Measurements from ENCODE around the gene TRIB2. TPM values are rescaled to one million over a fixed set of nuclear protein-coding genes. Genes with fewer than 3 reads are reported as not detected.
A peak's percentile ranks its signal among the peaks of the same experiment; 100 is the strongest.

The TRIB2 gene
- total RNA-seq, 1 donor = 28.9 TPM

DNA sequence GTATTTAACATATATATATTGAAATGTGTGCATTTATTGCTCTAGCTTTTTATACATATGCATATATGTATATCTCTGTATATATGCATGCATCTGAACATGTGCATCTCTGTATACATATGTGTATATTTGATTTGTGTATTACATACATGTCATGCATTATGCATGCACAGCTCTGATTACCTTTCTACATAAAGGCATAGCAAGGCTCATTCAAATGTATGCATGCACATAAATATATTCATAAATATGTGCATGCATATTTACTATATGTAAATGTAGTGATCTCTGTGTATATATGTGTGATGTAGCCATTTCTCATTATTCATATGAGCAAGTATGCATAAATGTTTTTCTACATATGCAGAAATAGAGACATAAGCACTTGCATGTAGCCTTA is 64.6 kb downstream of the TRIB2 start:
- TF ChIP-seq, protein P1, sequence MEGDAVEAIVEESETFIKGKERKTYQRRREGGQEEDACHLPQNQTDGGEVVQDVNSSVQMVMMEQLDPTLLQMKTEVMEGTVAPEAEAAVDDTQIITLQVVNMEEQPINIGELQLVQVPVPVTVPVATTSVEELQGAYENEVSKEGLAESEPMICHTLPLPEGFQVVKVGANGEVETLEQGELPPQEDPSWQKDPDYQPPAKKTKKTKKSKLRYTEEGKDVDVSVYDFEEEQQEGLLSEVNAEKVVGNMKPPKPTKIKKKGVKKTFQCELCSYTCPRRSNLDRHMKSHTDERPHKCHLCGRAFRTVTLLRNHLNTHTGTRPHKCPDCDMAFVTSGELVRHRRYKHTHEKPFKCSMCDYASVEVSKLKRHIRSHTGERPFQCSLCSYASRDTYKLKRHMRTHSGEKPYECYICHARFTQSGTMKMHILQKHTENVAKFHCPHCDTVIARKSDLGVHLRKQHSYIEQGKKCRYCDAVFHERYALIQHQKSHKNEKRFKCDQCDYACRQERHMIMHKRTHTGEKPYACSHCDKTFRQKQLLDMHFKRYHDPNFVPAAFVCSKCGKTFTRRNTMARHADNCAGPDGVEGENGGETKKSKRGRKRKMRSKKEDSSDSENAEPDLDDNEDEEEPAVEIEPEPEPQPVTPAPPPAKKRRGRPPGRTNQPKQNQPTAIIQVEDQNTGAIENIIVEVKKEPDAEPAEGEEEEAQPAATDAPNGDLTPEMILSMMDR (IDR thresholded peaks at IDR 0.05; ENCODE audit: insufficient read depth, low read depth, low read length) = no peak
- no peak overlapping the region for H3K4me3 ChIP-seq (ENCODE audit: low read depth, low read length)
- no peak for DNase-seq (ENCODE audit: low read depth)

DNA sequence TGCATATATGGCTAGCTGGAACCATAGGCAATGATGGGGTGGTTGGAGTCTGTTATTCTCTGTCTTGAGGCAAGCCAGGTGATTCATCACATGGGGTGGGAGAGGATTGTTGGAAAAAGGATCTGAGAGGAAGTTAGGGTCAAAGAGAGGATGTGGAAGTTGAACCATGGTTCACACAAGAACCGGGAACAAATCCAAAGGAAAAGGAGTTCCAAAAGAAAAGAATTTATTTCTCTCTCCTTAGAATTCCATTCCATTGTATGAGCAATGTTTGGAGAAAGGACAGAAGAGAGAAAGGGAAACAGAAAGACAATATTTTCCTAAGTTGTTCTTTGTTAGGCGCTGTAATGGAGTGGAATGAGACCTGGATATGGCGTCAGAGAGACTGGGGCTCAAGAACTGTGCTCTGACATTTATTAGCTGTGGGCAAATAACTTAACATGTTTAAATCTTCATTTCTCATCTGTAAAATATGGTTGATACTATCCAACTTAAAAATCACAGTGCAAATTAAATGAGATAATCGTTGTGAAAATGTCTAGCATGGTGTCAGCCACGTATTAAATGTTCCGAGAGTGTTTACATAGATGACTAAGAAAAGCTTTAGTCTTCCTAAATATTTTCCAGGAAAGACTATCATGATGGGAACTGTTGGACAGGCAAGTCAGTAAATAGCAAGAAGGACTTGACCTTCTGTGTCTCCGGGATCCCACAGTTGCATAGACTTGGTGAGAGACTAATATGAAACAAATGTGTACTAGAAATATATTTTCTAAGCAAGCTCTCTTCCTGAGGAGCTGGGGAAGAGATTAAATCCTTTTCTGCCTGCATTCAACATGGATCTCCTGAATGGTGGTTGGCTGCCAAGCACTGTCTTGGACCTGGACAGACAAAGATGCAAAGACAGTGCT is 71.4 kb downstream of the TRIB2 start:
- peak; percentile 97 for DNase-seq (ENCODE audit: low read depth)
- no peak overlapping the region for H3K4me3 ChIP-seq (ENCODE audit: low read depth, low read length)
- TF ChIP-seq, protein P1 (IDR thresholded peaks at IDR 0.05; ENCODE audit: insufficient read depth, low read depth, low read length) = no peak

DNA sequence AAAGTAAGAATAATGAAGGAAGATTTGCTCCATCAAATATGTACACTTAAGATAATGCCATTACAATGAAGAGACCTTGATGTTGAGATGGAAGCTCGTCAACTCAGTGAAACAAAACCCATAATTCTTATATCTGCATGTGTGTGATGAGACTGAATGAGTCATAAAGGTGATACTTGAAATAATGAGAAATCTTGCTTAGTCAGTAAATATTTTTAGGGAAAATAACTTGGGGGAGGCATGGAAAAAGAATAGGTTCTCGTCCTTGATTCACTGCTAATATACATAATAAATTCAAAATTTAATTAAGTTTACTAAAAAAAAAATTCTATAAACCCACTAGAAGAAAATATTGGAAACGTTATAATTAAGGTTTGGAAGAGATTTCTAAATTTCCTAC is 75.2 kb downstream of the TRIB2 start:
- TF ChIP-seq, protein P1 (IDR thresholded peaks at IDR 0.05; ENCODE audit: insufficient read depth, low read depth, low read length) = no peak
- H3K4me3 ChIP-seq (ENCODE audit: low read depth, low read length) = no peak overlapping the region
- DNase-seq (ENCODE audit: low read depth) = no peak

Small RNA genes within 50 kb of the gene (small RNA-seq; reads per million reads assigned to genes)
- gene MIR3125 = not detected
